22Rv1 (cell line): ENCODE results near the gene ATP13A4.
"Not testable (repeated sequence)": the region's sequence is repeated elsewhere in the genome, so short reads cannot be mapped to it uniquely, and the experiment has no call there.

Experiments
- H3K27ac ChIP-seq: fragments of 450-650 bp; 2 replicates; pipeline ENCODE4 v1.5.1; 2017
- CTCF ChIP-seq: fragments of 450-650 bp; IDR thresholded peaks from 2 replicates; pipeline ENCODE4 v1.5.1; 2017; ENCODE audit warnings: mild to moderate bottlenecking
- ZFX ChIP-seq: fragments of 450-650 bp; IDR thresholded peaks from 2 replicates; pipeline ENCODE4 v1.6.1; 2017; ENCODE audit warnings: antibody characterized with exemption, borderline replicate concordance

The ATP13A4 gene

GRCh38 chr3:193553586-193553985 lies 1.1 kb downstream of the ATP13A4 start:
- no peak for TF ChIP-seq CTCF
- TF ChIP-seq ZFX: no peak
- no peak overlapping the region for H3K27ac ChIP-seq

- no peak overlapping the region for H3K27ac ChIP-seq
- TF ChIP-seq CTCF (no peak), ZFX (no peak)
Measured at GRCh38 chr3:193552923-193553322, 1.8 kb downstream of the ATP13A4 start.

- TF ChIP-seq CTCF: no peak
- no peak for TF ChIP-seq ZFX
- H3K27ac ChIP-seq: no peak overlapping the region
Measured at GRCh38 chr3:193548406-193548805, 6.3 kb downstream of the ATP13A4 start.

GRCh38 chr3:193546129-193546528 lies 8.6 kb downstream of the ATP13A4 start:
- TF ChIP-seq CTCF (no peak), ZFX (no peak)
- H3K27ac ChIP-seq: no peak overlapping the region

- TF ChIP-seq CTCF (no peak), ZFX (no peak)
Measured at GRCh38 chr3:193545304-193545703, 9.4 kb downstream of the ATP13A4 start.

GRCh38 chr3:193544289-193544688 lies 10.4 kb downstream of the ATP13A4 start:
- no peak for TF ChIP-seq ZFX
- TF ChIP-seq CTCF: no peak

More at GRCh38 chr3:193545304-193545703, 9.4 kb downstream of the ATP13A4 start:
- no peak overlapping the region for H3K27ac ChIP-seq

GRCh38 chr3:193530231-193531165 lies 24.2 kb downstream of the ATP13A4 start:
- H3K27ac ChIP-seq: no peak overlapping the region
- TF ChIP-seq CTCF: no peak
- no peak for TF ChIP-seq ZFX

More at GRCh38 chr3:193544289-193544688, 10.4 kb downstream of the ATP13A4 start:
- H3K27ac ChIP-seq: no peak overlapping the region

GRCh38 chr3:193526085-193526484 lies 28.6 kb downstream of the ATP13A4 start:
- H3K27ac ChIP-seq: not testable (repeated sequence)
